HT1080 (cell line): ENCODE results near the gene VPS13D. TPM values are rescaled to one million over a fixed set of nuclear protein-coding genes. Genes with fewer than 3 reads are reported as not detected.
"Not testable (repeated sequence)": the region's sequence is repeated elsewhere in the genome, so short reads cannot be mapped to it uniquely, and the experiment has no call there.

ENCODE experiments used
- DNase-seq: peaks from one replicate; pipeline ENCODE4 v3.0.0-alpha.2; 2015; ENCODE audit warnings: low read depth
- total RNA-seq: library from RNA; depleted of rRNA; stranded (reverse); fragments of >200 nt; shearing (Covaris generic); gene quantifications from 2 replicates; pipeline ENCODE4 v1.2.3, GENCODE V29; 2014

The VPS13D gene
- total RNA-seq, 1 experiment from 2014 or later, result 12.7 TPM

DNA sequence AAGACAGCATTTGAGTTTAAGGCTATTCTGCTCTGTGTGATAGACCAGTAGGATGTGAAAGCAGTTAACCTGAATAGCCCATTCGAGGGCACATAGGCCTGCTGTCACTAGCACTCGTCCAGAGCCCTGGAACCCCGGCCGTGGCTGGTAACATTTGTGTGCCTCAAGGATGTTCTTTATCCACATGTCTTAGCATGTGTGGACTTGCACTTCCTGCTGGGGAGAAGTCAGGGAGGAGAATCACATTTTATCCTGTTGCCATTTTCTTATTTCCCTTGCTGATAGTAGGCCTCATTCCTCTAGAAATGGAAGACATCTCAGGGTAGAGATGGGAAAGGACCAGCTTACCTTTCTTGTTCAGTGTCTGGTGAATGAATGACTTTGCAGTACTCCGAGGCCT, 54.7 kb downstream of the VPS13D start:
- DNase-seq, result no peak

DNA sequence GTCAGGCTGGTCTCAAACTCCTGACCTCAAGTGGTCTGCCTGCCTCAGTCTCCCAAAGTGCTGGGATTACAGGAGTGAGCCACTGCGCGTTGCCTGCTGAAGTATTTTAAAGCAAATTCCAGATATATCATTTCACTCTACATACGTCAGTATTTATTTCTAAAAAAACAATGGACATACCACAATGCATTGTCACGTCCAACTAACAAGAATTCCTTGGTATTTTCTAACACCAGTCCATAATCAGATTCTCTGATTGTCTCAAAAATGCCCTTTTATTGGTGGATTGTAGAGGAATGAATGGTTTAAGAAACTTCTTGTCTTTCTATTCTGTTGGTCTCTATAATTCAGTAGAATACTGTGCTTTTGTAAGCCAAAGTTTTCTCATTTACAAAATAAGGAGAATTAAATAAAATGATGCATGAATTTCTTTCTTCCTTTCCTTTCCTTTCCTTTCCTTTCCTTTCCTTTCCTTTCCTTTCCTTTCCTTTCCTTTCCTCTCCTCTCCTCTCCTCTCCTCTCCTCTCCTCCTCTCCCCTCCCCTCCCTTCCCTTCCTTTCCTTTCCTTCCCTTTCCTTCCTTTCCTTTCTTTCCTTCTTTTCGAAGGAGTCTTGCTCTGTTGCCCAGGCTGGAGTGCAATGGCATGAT, 55.8 kb downstream of the VPS13D start:
- DNase-seq, result no peak

- DNase-seq, result no peak
Measured at GRCh38 chr1:12287869-12288268, 58.0 kb downstream of the VPS13D start.

DNA sequence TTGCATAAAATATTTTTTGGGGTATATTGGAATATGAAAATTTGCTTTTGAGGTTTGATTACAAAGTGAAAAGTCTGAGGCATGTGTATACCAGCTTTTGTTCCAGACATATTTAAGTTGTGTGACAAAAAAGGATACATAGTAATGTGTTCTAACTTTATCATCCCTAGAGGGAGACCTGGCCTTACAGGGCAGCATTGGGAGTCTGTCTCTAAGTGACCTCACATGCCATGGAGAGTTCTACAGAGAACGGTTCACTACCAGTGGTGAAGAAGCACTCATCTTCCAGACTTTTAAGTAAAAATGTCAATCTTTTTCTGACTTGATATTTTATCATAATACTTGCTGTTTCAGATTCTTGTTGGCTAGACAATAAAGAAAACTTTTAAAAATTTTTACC, 61.0 kb downstream of the VPS13D start:
- no peak for DNase-seq

- no peak for DNase-seq
Measured at GRCh38 chr1:12293416-12293815, 63.6 kb downstream of the VPS13D start.

DNA sequence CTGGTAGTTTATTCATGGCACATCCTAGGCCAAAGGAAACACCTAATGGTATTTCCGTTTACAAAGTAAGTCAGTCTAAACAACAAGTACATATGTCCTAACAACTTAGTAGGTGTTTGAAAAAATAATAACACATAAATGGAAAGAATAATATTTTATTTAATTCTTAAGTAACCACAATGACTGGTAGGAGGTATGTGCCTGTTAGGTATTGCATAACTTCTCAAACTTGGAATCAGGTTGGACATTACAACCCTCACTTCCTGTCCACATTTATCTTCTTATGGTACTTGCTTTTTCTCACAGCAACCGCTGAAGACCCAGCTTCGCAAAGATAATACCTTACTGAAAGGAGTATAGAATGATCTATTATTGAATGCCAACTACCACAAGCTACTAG, 64.2 kb downstream of the VPS13D start:
- no peak for DNase-seq

GRCh38 chr1:12296016-12296415, 66.2 kb downstream of the VPS13D start:
- no peak for DNase-seq

- DNase-seq, result peak; percentile 77
Measured at GRCh38 chr1:12296623-12297022, 66.8 kb downstream of the VPS13D start.

- no peak for DNase-seq
Measured at GRCh38 chr1:12300706-12301105, 70.9 kb downstream of the VPS13D start.

DNA sequence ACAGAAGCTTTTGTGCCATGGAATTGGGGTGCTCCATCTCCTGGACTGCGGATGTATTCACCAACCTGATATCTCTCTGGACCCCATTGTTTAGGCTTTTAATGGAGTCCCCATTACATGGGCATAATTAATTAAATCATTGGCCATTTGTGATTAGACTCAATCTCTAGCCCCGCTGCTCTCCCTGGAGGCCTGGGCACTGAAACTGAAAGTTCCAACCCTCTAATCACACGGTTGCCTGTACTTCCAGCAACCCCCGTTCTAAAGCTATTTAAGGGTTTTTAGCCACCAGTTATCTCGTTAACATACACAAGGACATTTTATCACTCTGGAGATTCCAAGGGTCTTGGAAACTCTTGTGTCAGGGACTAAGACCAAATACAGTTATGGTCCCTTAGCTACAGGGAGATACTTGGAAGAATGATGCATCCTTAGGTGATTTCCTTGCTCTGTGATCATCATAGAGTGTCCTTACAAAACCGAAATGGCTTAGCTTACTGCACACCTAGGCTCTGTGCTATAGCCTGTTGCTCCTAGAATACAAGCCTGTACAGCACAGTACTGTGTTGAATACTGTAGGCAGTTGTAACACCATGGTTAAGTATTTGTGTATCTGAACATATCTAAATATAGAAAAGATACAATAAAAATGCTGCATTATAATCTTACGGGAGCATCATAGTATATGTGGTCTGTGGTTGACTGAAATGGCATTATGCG, 71.8 kb downstream of the VPS13D start:
- no peak for DNase-seq

DNA sequence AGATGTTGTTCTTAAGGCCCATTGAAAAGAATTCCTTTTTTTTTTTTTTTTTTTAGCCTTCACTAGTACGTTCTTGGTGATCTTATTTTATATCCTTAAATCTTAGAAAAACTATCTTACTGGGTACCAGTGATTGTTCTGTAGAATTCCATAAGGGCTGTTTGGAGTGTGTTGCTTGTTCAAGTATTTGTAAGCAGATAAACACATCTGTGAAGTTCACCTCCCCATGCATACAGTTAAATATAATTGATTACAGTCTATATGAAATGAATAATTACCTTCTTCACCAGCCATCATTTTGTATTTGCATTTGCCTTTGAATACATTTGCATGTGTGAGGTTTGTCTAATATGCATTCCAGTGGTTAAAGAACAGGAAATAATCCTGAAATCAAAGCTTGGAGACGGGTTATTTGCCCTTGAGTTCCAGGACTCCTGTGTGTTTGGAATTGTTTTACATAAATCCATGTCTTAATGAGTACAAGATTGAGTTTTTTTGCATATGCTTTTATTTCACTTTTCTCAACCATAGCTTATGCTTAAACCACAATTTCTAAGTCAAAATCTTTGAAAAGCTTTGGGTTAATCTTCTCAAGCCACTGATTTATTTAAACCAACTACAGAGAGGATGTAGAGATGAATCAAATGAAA, 73.1 kb downstream of the VPS13D start:
- DNase-seq, result no peak

DNA sequence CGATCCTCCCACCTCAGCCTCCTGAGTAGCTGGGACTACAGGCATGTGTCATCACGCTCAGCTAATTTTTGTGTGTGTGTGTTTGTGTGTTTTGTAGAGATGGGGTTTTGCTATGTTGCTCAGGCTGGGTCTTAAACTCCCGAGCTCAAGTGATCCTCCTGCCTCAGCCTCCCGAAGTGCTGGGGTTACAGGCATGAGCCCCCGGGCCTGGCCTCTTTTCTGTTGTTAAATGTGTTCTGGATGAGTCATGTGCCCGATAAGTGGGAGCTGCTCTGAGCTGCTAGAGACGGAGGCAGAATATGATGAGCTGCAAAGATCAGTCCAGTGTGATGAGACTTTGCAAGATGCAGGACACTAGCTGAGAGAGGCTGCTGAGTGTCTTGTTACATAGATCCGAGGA, 75.5 kb downstream of the VPS13D start:
- peak; percentile 6 for DNase-seq

GRCh38 chr1:12309783-12310742, 80.2 kb downstream of the VPS13D start:
- DNase-seq, result no peak

- no peak for DNase-seq
Measured at GRCh38 chr1:12314333-12314903, 84.6 kb downstream of the VPS13D start.

- no peak for DNase-seq
Measured at GRCh38 chr1:12315146-12315545, 85.3 kb downstream of the VPS13D start.

- no peak for DNase-seq
Measured at GRCh38 chr1:12316331-12316730, 86.5 kb downstream of the VPS13D start.

DNA sequence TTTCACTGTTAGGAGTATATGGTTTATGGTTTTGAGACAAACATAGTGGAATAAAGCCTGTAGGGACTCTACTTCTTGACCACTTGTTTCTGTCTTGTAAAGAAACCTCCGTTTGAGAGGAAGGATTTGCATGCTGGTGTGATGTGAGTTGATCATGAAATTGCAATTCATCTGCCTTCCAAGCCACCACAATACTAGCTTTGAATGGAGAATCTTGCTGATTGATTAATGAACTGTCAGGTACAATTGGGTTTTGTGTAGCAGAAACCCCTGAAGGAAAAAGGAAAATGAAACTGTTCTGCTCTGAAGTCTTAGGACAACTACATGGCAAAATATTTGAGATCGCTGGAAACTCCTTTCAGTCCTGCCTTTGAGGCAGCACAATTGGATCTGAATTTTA, 90.7 kb downstream of the VPS13D start:
- DNase-seq, result no peak

DNA sequence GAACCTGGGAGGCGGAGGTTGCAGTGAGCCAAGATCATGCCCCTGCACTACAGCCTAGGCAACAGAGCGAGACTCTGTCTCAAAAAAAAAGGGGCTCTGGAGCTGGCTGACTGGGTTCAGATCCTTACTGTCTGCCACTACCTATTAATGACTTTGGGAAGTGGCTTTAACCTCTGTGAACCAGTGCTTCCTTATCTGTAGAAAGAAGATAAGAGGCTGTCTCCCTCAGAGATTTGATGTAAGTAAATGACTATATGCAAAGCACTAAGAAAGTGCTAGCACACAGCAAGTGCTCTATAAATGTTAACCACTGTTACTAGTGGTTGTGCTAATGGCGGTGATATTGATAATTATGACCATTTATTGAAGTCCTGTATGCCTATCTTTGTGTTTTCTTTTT, 94.6 kb downstream of the VPS13D start:
- no peak for DNase-seq

GRCh38 chr1:12324973-12325372, 95.1 kb downstream of the VPS13D start:
- not testable (repeated sequence) for DNase-seq

DNA sequence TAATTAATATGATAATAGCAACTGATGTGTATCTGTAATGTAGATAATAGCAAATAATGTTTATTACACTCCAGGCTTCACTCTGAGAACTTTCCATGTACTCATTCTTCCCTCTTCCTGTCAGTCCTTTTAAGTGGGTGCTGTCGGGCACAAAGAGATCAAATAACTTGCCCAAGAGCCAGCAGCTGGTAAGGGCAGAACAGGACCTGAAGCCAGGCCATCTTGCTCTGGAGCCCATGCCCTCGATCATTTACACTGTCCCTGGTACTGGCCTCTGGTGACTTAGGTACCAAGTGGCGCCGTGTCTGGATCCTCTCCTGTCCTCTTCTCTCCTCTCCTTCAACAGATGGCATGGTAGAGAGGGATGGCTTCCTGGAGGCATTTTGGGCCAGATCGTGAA, 97.2 kb downstream of the VPS13D start:
- no peak for DNase-seq

GRCh38 chr1:12327566-12327965, 97.7 kb downstream of the VPS13D start:
- no peak for DNase-seq
